Myocyte (in vitro differentiated cells): ENCODE data around the gene CYP2U1. TPM values are rescaled to one million over a fixed set of nuclear protein-coding genes. Genes with fewer than 3 reads are reported as not detected.
A peak's percentile ranks its signal among the peaks of the same experiment; 100 is the strongest.
"Not testable (repeated sequence)": the region's sequence is repeated elsewhere in the genome, so short reads cannot be mapped to it uniquely, and the experiment has no call there.

Experiments
- DNase-seq: peaks from one replicate; pipeline ENCODE4 v3.0.0-alpha.2; 2012; ENCODE audit warnings: low read depth
- polyA plus RNA-seq: library from polyadenylated mRNA; unstranded; fragments of >200 nt; gene quantifications from one replicate; pipeline ENCODE4 v1.2.1, GENCODE V29; 2012; ENCODE audit warnings: missing spikeins
- total RNA-seq: library from RNA; depleted of rRNA; stranded (reverse); fragments of >200 nt; gene quantifications from 2 replicates; pipeline ENCODE4 v1.2.3, GENCODE V29; 2014

CYP2U1 gene
- 11.5 and 11.6 TPM in 2 replicates for total RNA-seq
- 7.6 TPM for polyA plus RNA-seq

- peak; percentile 90 for DNase-seq
Measured at GRCh38 chr4:107930821-107931774, at the start of gene CYP2U1. CYP2U1 (plus strand) TSS chr4:107931549; CDS start chr4:107931644, 95 bp downstream.

DNA sequence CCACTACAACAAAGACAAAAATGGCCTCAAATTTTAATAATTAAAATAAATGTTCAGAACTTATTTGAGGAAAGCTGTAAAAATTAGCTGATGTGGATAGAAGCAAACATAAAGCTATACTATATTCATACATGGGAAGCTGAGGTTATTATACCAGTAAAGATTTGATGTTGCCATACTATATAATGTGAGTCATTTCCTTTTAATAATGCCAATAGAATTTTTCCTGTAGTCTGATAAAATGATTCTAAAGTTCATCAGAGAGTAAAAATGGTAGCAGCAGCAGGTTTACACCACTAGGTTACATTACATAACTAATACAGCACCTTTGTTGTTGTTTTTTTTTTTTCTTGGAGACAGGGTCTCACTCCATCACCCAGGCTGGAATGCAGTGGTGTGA, 45.5 kb upstream of the CYP2U1 start:
- DNase-seq: no peak

- no peak for DNase-seq
Measured at GRCh38 chr4:107888237-107888636, 43.1 kb upstream of the CYP2U1 start.

DNA sequence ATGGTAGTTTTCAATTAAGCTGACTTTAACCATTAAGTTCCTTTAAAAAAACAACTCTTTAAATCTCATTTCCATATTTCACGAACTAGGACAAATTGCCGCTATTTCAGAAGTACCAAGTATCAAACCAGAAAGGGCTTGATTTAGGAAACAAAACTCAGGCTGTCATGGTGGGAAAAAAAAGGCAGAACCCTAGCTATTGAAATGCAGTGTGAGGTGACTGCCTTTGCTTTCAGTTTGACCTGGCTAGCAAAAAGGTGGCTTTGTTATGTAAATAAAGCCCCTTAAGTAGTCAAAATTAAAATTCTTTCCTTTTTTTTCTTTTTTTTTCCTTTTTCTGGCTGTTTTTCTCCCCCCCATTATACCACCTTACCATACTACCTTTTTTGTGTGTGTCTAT, 40.6 kb upstream of the CYP2U1 start:
- DNase-seq: no peak

DNA sequence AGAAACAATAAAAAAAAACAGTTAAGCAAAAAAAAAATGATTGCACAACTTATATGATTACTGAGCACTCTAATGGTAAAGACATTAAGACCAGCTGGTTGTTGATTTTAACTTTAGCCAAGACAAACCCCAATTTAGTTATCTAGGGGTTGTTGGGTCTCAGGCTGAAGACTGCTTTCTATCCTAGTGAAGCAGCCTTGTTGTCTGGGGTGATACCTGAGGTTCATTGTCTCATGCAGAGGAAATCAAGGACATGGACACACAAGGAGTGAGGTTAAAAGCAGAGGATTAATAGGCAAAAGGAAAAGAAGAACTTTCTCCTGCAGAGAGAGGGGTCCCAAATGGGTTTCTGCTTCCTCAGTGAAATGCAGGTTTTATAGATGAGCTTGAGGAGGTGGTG, 40.0 kb upstream of the CYP2U1 start:
- DNase-seq: no peak

GRCh38 chr4:107893171-107894137, 37.9 kb upstream of the CYP2U1 start:
- DNase-seq: no peak

DNA sequence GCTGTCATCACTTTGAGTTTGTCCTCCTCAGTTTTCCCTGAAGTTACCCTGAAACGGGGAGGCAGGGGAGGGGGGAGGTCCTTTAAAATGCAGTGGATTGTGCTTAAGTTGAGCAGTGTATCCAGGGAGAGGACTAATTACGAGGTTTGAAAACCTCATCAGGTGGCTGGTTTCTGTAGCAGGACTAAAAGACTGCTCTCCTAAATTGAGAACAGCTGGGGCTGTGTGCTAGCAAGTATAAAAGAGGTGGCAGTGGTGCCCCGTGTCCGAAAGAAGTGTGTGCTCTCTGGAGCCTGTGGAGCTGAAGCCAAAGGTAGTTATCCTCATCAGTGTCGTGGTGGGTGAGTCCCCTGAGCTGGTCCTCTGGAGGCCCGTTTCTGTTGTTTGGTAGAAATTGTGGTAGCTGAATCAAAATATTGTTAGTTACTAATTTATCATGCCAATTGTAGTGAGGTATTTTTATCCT, 37.2 kb upstream of the CYP2U1 start:
- DNase-seq: peak; percentile 32

DNA sequence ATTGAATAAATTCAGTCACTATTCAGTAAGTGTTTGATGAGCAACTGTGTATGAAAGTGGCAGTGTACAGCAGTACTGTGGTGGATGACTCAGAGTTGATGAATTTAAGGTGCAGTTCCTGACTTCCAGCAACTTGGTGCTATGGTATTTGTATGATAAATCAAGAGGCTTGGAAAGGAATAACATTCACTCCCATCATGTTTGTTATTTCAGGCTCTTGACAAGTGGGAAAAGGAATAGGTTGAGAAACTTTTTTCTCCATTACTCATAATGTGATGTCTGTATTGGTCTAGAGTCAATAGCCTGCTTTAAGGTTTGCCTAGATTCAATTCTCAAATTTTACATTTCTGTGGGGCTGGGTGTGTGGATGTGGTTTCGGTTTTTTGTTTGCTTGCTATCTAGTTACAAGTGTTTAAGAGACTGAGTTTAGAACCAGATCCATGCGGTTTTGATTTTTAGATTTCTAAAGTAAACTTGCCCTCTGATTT, 35.1 kb upstream of the CYP2U1 start:
- peak; percentile 88 for DNase-seq

DNA sequence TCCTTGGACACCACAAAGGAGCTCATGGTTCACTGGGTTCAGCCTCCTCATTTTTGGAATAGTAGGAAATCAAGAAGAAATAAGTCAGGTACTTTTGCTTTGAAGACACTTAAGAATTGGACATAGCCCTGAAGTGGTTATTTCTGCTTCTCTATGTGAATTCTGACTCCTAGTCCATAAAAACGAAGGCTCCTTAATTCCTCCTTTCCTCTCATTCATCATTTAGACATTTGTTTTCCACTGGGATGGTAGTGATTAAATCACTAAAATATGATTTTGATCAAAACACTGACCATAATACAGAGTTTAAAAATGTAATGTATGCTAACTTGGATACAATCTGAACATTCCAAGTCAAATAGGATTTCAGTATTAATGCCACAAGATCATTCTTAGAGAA, 34.7 kb upstream of the CYP2U1 start:
- no peak for DNase-seq

GRCh38 chr4:107897823-107898222, 33.5 kb upstream of the CYP2U1 start:
- no peak for DNase-seq

- no peak for DNase-seq
Measured at GRCh38 chr4:107900067-107900466, 31.3 kb upstream of the CYP2U1 start.

DNA sequence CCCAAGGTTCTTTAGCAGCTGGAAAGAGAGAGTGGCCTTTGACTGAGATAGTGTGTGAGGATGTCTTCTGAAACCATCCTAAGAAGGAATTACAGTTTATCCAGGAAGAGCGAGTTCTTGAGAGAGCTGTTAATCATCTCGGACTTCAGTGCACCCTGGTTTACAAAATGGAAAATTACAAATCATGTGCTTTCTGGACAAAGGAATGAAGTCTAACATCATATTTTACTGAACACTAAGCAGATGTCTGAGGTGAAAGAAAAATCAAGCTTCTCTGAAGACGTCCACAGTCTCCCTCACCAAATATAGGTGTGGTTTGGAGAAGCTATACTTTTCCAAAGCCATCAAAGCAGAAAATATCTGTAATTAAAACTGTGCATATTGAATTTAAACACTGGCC, 30.8 kb upstream of the CYP2U1 start:
- no peak for DNase-seq

GRCh38 chr4:107901213-107901934, 30.0 kb upstream of the CYP2U1 start:
- DNase-seq: no peak

- DNase-seq: no peak
Measured at GRCh38 chr4:107902715-107903114, 28.6 kb upstream of the CYP2U1 start.

- not testable (repeated sequence) for DNase-seq
Measured at GRCh38 chr4:107905082-107905481, 26.3 kb upstream of the CYP2U1 start.

DNA sequence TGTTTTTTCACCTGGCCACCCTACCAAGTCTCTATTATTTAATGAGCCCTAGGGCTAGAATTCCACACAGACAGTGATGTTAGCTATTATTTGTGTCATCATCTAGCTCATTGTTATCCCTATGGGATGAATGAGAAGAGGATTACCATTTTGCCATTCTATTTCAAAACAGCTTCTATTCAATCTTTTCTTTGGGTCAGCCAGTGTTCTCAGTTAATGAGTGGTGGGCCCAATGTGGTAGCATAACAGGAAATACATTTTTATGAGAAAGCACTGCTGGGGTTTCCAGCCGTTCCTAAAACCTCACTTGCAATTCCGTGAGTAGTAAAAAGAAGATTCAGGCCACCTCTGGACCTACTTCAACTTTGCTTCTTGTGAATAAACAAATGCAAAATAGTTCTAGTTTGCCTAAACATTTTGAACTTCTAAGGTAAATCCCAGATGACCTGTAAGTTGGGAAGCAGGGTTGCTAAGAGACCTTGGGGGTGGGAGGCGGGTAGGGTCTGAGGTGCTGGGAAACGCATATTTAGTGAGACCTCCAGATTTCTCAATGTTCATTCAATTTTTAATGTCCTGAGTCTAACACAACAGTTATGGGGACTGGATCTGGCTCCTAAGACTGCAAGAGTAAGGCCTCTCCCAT, 24.8 kb upstream of the CYP2U1 start:
- DNase-seq: no peak

DNA sequence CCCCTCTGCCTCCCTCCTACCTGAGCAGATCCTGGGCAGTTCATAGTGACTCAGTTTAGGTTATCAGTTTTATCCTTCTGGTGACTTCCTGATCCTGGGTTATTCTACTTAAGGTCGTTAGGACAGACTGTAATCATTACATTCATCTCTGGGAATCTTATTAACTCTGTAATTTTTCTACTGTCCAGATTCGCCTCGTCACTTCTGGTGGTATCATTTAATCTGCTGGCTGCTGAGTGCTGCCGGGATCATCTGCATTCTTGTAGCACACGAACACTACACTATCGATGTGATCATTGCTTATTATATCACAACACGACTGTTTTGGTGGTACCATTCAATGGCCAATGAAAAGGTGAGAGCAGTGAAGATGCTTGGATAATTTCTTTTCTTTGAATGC, 23.0 kb upstream of the CYP2U1 start:
- DNase-seq: no peak

- DNase-seq: peak; percentile 81
Measured at GRCh38 chr4:107913283-107913899, 18.0 kb upstream of the CYP2U1 start.

GRCh38 chr4:107915220-107915619, 16.1 kb upstream of the CYP2U1 start:
- DNase-seq: no peak

DNA sequence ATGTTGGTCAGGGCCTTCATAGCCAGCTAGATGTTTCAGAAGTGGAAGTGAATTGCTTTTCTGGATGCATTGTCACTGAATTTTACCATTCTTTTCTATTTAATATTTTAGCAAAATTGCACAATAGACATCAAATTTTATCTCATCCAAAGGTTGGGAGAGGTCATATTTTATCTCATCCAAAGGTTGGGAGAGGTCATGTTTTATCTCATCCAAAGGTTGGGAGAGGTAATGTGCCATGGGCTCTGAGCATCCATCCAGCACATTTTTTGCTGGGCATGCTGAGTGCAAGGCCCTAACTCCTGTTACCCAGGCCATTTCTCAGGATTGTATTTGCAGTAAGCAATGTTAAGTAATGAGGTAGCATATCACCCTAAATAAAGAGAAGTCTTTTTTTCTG, 14.7 kb upstream of the CYP2U1 start:
- DNase-seq: no peak
